GM12892 (cell line): Measurements from ENCODE around the gene SQSTM1.

ENCODE experiments used
- POLR2A ChIP-seq: IDR thresholded peaks from 2 replicates; pipeline ENCODE4 v1.6.1; 2011; ENCODE audit warnings: low read depth, low read length, control low read depth
- POLR2AphosphoS5 ChIP-seq: IDR thresholded peaks from 2 replicates; pipeline ENCODE4 v1.6.1; 2011; ENCODE audit warnings: low read depth, low read length, control low read depth
- TAF1 ChIP-seq: IDR thresholded peaks from 2 replicates; pipeline ENCODE4 v1.6.1; 2011; ENCODE audit warnings: low read depth, mild to moderate bottlenecking, control low read depth, low read length, borderline replicate concordance

- TF ChIP-seq POLR2AphosphoS5: no peak
- TF ChIP-seq POLR2A: no peak
- TF ChIP-seq TAF1: no peak
These were observed 40.3 kb upstream of the SQSTM1 start for GRCh38 chr5:179780362-179780761.
